ENCODE data around the gene ZNF148. TPM values are rescaled to one million over a fixed set of nuclear protein-coding genes. Genes with fewer than 3 reads are reported as not detected.

Gene ZNF148
- total and polyA plus RNA-seq, 2 of the 4 experiments (the other 2 are of a cell fraction) = 9.4 to 65.2 TPM

GRCh38 chr3:125349055-125349454 lies 26.1 kb downstream of the ZNF148 start:
- dilution Hi-C loops (cut with HindIII; ENCODE audit: low sequenced_read_pairs, unreplicated experiment) (no loop called here), in situ Hi-C loops (cut with MboI; ENCODE audit: low sequenced_read_pairs) (no loop called here), intact Hi-C loops (cut with micrococcal nuclease) (no loop called here)
- Histone ChIP-seq H3K27me3 (ENCODE audit: control insufficient read depth, insufficient read depth, low read length) (no peaks in the 10 kb centered on the region), H4K91ac (ENCODE audit: insufficient read depth, low read depth, low read length) (no peak overlapping the region), H3K36me3 (ENCODE audit: control insufficient read depth, insufficient read depth, low read length) (no peaks in the 10 kb centered on the region), H3K9me3 (ENCODE audit: control insufficient read depth, insufficient read depth, low read length) (peaks cover 2% of the 10 kb centered on the region; the same call in 1 of the 2 replicates), H2BK5ac (ENCODE audit: low read depth, low read length, poor library complexity, severe bottlenecking) (no peak overlapping the region), H2BK120ac (ENCODE audit: low read depth, low read length) (no peak overlapping the region), H3K4ac (ENCODE audit: low read depth, low read length) (no peak overlapping the region), H3K27ac (ENCODE audit: insufficient read depth, low read length) (no peak overlapping the region), H2BK20ac (ENCODE audit: low read depth, low read length) (no peak overlapping the region), H4K20me1 (ENCODE audit: insufficient read depth, low read length) (peaks cover 72% of the 10 kb centered on the region), H3K23ac (ENCODE audit: low read depth, low read length) (no peak overlapping the region), H3K79me1 (ENCODE audit: low read depth in 1 of 2, low read length in 2 of 2) (peaks cover 13 to 65% of the 10 kb centered on the region in 2 experiments; a peak in 3 of 4 replicates), H3K14ac (replicated peaks; ENCODE audit: low read depth, low read length) (no peak overlapping the region), H3K56ac (ENCODE audit: extremely low read depth, insufficient read depth, low read length) (no peak overlapping the region), H2AK5ac (ENCODE audit: low read depth, low read length) (no peak overlapping the region), H2AFZ (replicated peaks; ENCODE audit: low read length, poor library complexity) (no peak overlapping the region), H3K18ac (ENCODE audit: low read depth, low read length) (no peak overlapping the region), H3K9ac (ENCODE audit: low read depth, low read length) (no peak overlapping the region), H2AK9ac (replicated peaks; ENCODE audit: low read depth, low read length, poor library complexity) (no peak overlapping the region), H4K8ac (ENCODE audit: low read depth in 2 of 2, low read length in 2 of 2) (no peak overlapping the region), H3K4me3 (ENCODE audit: insufficient read depth, low read depth, low read length) (no peak overlapping the region), H3K4me1 (ENCODE audit: control insufficient read depth, insufficient read depth, low read length) (peaks cover 4% of the 10 kb centered on the region; the same call in 1 of the 2 replicates), H4K5ac (ENCODE audit: low read depth, low read length) (no peak overlapping the region), H3K9me1 (ENCODE audit: insufficient read depth, low read length) (no peaks in the 10 kb centered on the region), H3K4me2 (ENCODE audit: low read depth, low read length) (no peak overlapping the region), H2BK15ac (ENCODE audit: low read depth, low read length) (no peak overlapping the region)
- WGBS, 2 experiments (ENCODE audit: extremely low coverage in 2 of 2, insufficient read length in 1 of 2) = no CpG with 5 or more reads among the region's 3 CpGs
- TF ChIP-seq NFE2L2 (IDR thresholded peaks at IDR 0.05; ENCODE audit: low read depth, low read length) (no peak), USF2 (IDR thresholded peaks at IDR 0.05; ENCODE audit: low read depth, low read length) (no peak), MXI1 (IDR thresholded peaks at IDR 0.05; ENCODE audit: borderline replicate concordance, low read depth, low read length) (no peak), ELK1 (IDR thresholded peaks at IDR 0.05; ENCODE audit: borderline replicate concordance, low read depth, low read length) (no peak), CEBPB (IDR thresholded peaks at IDR 0.05; ENCODE audit: low read depth, low read length) (no peak), SMC3 (IDR thresholded peaks at IDR 0.05; ENCODE audit: low read depth, low read length) (no peak), CHD1 (IDR thresholded peaks at IDR 0.05; ENCODE audit: low read depth, low read length) (no peak), FOS (IDR thresholded peaks at IDR 0.05; ENCODE audit: low read depth, low read length) (no peak), MAZ (IDR thresholded peaks at IDR 0.05; ENCODE audit: borderline replicate concordance, low read depth, low read length) (no peak), RCOR1 (IDR thresholded peaks at IDR 0.05; ENCODE audit: insufficient replicate concordance, low read length) (no peak), BHLHE40 (IDR thresholded peaks at IDR 0.05; ENCODE audit: low read depth, low read length) (no peak), RAD21 (IDR thresholded peaks at IDR 0.05; ENCODE audit: low read length) (no peak), RFX5 (IDR thresholded peaks at IDR 0.05; ENCODE audit: low read depth, low read length) (no peak), MAFK (IDR thresholded peaks at IDR 0.05; ENCODE audit: low read depth, low read length) (no peak), POLR2A (IDR thresholded peaks at IDR 0.05; ENCODE audit: low read depth, low read length) (no peak), CTCF (conservative IDR thresholded peaks at IDR 0.05; ENCODE audit: low read depth, low read length) (no peak)
- ATAC-seq (ENCODE audit: low read depth) = no peak
- POLR2A ChIA-PET (ENCODE audit: unreplicated experiment) = no interaction called here
- DNase-seq = no peak
- no TSS peak for BruUV-seq (replicated peaks)
- CTCF ChIA-PET = no interaction called here

All from IMR-90 (cell line).